SK-N-SH (cell line): Measurements from ENCODE around the gene NFASC. TPM values are rescaled to one million over a fixed set of nuclear protein-coding genes. Genes with fewer than 3 reads are reported as not detected.

ENCODE experiments used
- CTCF ChIA-PET: fragments of 300-600, 350-600 bp; formaldehyde crosslinking; extraction: SDS; loops from one replicate; lab custom pipeline; 2021; lab: Yijun Ruan, JAX
- POLR2A ChIA-PET: fragments of 350-600 bp; sonication (Branson Sonifier 250); formaldehyde crosslinking; extraction: SDS; loops from one replicate; lab custom pipeline; 2020; ENCODE audit warnings: antibody characterized with exemption, inconsistent platforms; lab: Yijun Ruan, JAX
- DNase-seq: peaks from one replicate; pipeline ENCODE4 v3.0.0; 2012
- H2AFZ ChIP-seq: fragments of 200-600 bp; sonication (generic); 2 replicates; pipeline ENCODE4 v1.8.1; 2016; ENCODE audit warnings: antibody characterized with exemption, mild to moderate bottlenecking, low read depth
- H3F3A ChIP-seq: fragments of 200-600 bp; sonication (generic); replicated peaks from 2 replicates; pipeline ENCODE3; 2016; ENCODE audit warnings: antibody characterized with exemption, mild to moderate bottlenecking; ENCODE audit not compliant: insufficient read depth
- H3K27ac ChIP-seq, 2 experiments: fragments of 200-500 bp in 1 of 2; fragments of 200-600 bp in 1 of 2; sonication (Bioruptor generic) in 1 of 2; sonication (generic), shearing (Covaris generic) in 1 of 2; 2 replicates each; pipeline versions ENCODE4 v1.5.1 to v1.6.1; 2014 to 2016; ENCODE audit warnings: low read depth in 2 of 2, inconsistent platforms in 1 of 2, low read length in 1 of 2, mild to moderate bottlenecking in 1 of 2, mixed read lengths in 1 of 2
- H3K27me3 ChIP-seq: fragments of 200-600 bp; sonication (generic), shearing (Covaris generic); 2 replicates; pipeline ENCODE4 v1.6.1; 2016; ENCODE audit warnings: mixed run types; ENCODE audit not compliant: insufficient read depth
- H3K36me3 ChIP-seq, 2 experiments: fragments of 200-500 bp in 1 of 2; fragments of 200-600 bp in 1 of 2; sonication (Bioruptor generic) in 1 of 2; sonication (generic) in 1 of 2; replicated peaks in 1 of 2; 2 replicates each; pipeline versions ENCODE3 to v1.5.1; 2014 to 2016; ENCODE audit warnings: low read length in 1 of 2, mild to moderate bottlenecking in 1 of 2; ENCODE audit not compliant: insufficient read depth in 2 of 2, control insufficient read depth in 1 of 2
- H3K4me1 ChIP-seq, 2 experiments: fragments of 200-500 bp in 1 of 2; fragments of 200-600 bp in 1 of 2; sonication (Bioruptor generic) in 1 of 2; sonication (generic), shearing (Covaris generic) in 1 of 2; 2 replicates each; pipeline versions ENCODE4 v1.5.1 to v1.6.1; 2014 to 2016; ENCODE audit warnings: low read depth in 1 of 2, low read length in 1 of 2, mixed run types in 1 of 2; ENCODE audit not compliant: insufficient read depth in 2 of 2, control insufficient read depth in 1 of 2
- H3K4me2 ChIP-seq: fragments of 200-600 bp; sonication (generic), shearing (Covaris generic); 2 replicates; pipeline ENCODE4 v1.6.1; 2017; ENCODE audit warnings: mixed run types
- H3K4me3 ChIP-seq, 2 experiments: fragments of 200-500 bp in 1 of 2; fragments of 200-600 bp in 1 of 2; sonication (Bioruptor generic) in 1 of 2; sonication (generic), shearing (Covaris generic) in 1 of 2; 2 replicates each; pipeline versions ENCODE4 v1.5.1 to v1.8.1; 2014 to 2016; ENCODE audit warnings: low read depth in 2 of 2, inconsistent platforms in 1 of 2, low read length in 1 of 2, mild to moderate bottlenecking in 1 of 2, mixed read lengths in 1 of 2, moderate library complexity in 1 of 2
- H3K79me2 ChIP-seq: fragments of 200-600 bp; sonication (generic); 2 replicates; pipeline ENCODE4 v1.8.1; 2017; ENCODE audit warnings: mild to moderate bottlenecking; ENCODE audit not compliant: insufficient read depth
- H3K9ac ChIP-seq: fragments of 200-600 bp; sonication (generic); 2 replicates; pipeline ENCODE4 v1.6.1; 2017; ENCODE audit warnings: mixed run types
- H3K9me2 ChIP-seq: fragments of 200-600 bp; sonication (generic); 2 replicates; pipeline ENCODE4 v1.6.1; 2017; ENCODE audit warnings: mixed run types
- H3K9me3 ChIP-seq: fragments of 200-600 bp; sonication (generic); 2 replicates; pipeline ENCODE4 v1.6.1; 2017; ENCODE audit warnings: mixed run types, mild to moderate bottlenecking, moderate library complexity
- H4K20me1 ChIP-seq: fragments of 200-600 bp; sonication (generic); 2 replicates; pipeline ENCODE4 v1.6.1; 2017; ENCODE audit warnings: mild to moderate bottlenecking, mixed run types; ENCODE audit not compliant: insufficient read depth
- CHD2 ChIP-seq: fragments of 150-350 bp; IDR thresholded peaks from 2 replicates; pipeline ENCODE4 v1.6.1; 2018; ENCODE audit warnings: low read length; ENCODE audit not compliant: partially characterized antibody
- ELF1 ChIP-seq: IDR thresholded peaks from 2 replicates; pipeline ENCODE4 v1.4.0; 2012
- EP300 ChIP-seq, 2 experiments: IDR thresholded peaks; 2 replicates each; pipeline versions ENCODE4 v1.4.0 to v1.6.1; 2012; ENCODE audit warnings: borderline replicate concordance in 1 of 2, low read depth in 1 of 2, low read length in 1 of 2
- EZH2phosphoT487 ChIP-seq: fragments of 200-600 bp; sonication (generic); IDR thresholded peaks from 2 replicates; pipeline ENCODE4 v1.6.1; 2017; ENCODE audit warnings: low read depth, mixed run types, mild to moderate bottlenecking, antibody characterized with exemption, moderate library complexity, borderline replicate concordance
- FOSL2 ChIP-seq: IDR thresholded peaks from 2 replicates; pipeline ENCODE4 v1.4.0; 2012; ENCODE audit warnings: low read depth, mild to moderate bottlenecking, moderate library complexity, borderline replicate concordance
- GATA2 ChIP-seq: sonication (generic); formaldehyde crosslinking; IDR thresholded peaks from 2 replicates; pipeline ENCODE4 v1.5.0; 2020; ENCODE audit warnings: mild to moderate bottlenecking, missing genetic modification reagents
- JUND ChIP-seq: IDR thresholded peaks from 2 replicates; pipeline ENCODE4 v1.4.0; 2012
- MEF2A ChIP-seq: IDR thresholded peaks from 2 replicates; pipeline ENCODE4 v1.4.0; 2012; ENCODE audit warnings: low read depth, borderline replicate concordance
- NFIC ChIP-seq: IDR thresholded peaks from 2 replicates; pipeline ENCODE4 v1.4.0; 2012; ENCODE audit warnings: borderline replicate concordance
- RFX5 ChIP-seq: IDR thresholded peaks from 2 replicates; pipeline ENCODE4 v1.6.1; 2012; ENCODE audit warnings: mild to moderate bottlenecking, improper control_type of control experiment, low read length
- RXRA ChIP-seq: IDR thresholded peaks from 2 replicates; pipeline ENCODE4 v1.4.0; 2012; ENCODE audit warnings: low read depth, mild to moderate bottlenecking, borderline replicate concordance
- SIN3A ChIP-seq: IDR thresholded peaks from 2 replicates; pipeline ENCODE4 v1.6.1; 2012; ENCODE audit warnings: low read depth, mild to moderate bottlenecking, low read length, moderate library complexity, borderline replicate concordance
- SMC3 ChIP-seq: IDR thresholded peaks from 2 replicates; pipeline ENCODE4 v1.6.1; 2012; ENCODE audit warnings: low read depth, low read length, improper control_type of control experiment
- TAF1 ChIP-seq: IDR thresholded peaks from 2 replicates; pipeline ENCODE4 v1.6.1; 2012; ENCODE audit warnings: low read depth, mild to moderate bottlenecking, low read length, moderate library complexity, borderline replicate concordance
- TCF12 ChIP-seq: IDR thresholded peaks from 2 replicates; pipeline ENCODE4 v1.4.0; 2012
- YY1 ChIP-seq: IDR thresholded peaks from 2 replicates; pipeline ENCODE4 v1.4.0; 2012; ENCODE audit warnings: low read depth, mild to moderate bottlenecking
- WGBS: methylation state at CpG from one replicate; pipeline ENCODE4 v1.1.6; 2017; ENCODE audit warnings: low lambda C conversion rate; 5-methylcytosine and 5-hydroxymethylcytosine counted together
- polyA plus RNA-seq, 3 experiments: library from polyadenylated mRNA; depleted of rRNA; stranded (reverse); fragments of >200 nt; gene quantifications; 2 replicates each; pipeline ENCODE4 v1.2.3, GENCODE V29; 2012
- TF ChIP-seq, protein P1 (sequence below): IDR thresholded peaks from 2 replicates; pipeline ENCODE4 v1.4.0; 2012; ENCODE audit warnings: low read depth, borderline replicate concordance
- TF ChIP-seq, protein P2 (sequence below): fragments of 200-600 bp; sonication (generic); IDR thresholded peaks from 2 replicates; pipeline ENCODE4 v1.6.1; 2017; ENCODE audit warnings: antibody characterized with exemption, mild to moderate bottlenecking, moderate library complexity
- TF ChIP-seq, protein P3 (sequence below): fragments of 150-350 bp; IDR thresholded peaks from 2 replicates; pipeline ENCODE4 v1.6.1; 2016; ENCODE audit warnings: mild to moderate bottlenecking, low read depth, low read length
- TF ChIP-seq, protein P4 (sequence below): IDR thresholded peaks from 2 replicates; pipeline ENCODE4 v1.4.0; 2012; ENCODE audit warnings: low read depth, borderline replicate concordance

Gene NFASC
- polyA plus RNA-seq, 1 of the 3 experiments (the other 2 are of a cell fraction) = 6.0 TPM

DNA sequence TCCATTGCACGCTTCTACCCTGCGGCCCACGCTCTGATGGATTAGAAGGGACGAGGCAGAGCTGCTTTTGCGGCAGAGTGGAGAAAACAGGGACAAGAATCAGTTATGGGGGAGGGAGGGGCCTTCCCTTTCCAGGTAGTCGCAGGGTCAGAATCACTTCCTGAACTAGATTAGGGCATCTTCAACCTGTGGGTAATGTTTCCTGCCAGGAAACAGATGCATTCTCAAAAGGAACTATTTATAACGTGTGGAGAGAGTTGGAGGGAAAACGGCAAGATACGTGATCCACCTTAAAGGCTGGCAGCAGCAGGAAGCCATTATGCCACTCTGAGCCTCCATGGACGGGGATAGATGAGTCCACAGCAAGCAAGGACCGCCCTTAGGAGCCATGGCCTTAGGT lies 112.5 kb downstream of the NFASC start (continued):
- TF ChIP-seq, protein P1, sequence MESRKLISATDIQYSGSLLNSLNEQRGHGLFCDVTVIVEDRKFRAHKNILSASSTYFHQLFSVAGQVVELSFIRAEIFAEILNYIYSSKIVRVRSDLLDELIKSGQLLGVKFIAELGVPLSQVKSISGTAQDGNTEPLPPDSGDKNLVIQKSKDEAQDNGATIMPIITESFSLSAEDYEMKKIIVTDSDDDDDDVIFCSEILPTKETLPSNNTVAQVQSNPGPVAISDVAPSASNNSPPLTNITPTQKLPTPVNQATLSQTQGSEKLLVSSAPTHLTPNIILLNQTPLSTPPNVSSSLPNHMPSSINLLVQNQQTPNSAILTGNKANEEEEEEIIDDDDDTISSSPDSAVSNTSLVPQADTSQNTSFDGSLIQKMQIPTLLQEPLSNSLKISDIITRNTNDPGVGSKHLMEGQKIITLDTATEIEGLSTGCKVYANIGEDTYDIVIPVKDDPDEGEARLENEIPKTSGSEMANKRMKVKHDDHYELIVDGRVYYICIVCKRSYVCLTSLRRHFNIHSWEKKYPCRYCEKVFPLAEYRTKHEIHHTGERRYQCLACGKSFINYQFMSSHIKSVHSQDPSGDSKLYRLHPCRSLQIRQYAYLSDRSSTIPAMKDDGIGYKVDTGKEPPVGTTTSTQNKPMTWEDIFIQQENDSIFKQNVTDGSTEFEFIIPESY = no peak

DNA sequence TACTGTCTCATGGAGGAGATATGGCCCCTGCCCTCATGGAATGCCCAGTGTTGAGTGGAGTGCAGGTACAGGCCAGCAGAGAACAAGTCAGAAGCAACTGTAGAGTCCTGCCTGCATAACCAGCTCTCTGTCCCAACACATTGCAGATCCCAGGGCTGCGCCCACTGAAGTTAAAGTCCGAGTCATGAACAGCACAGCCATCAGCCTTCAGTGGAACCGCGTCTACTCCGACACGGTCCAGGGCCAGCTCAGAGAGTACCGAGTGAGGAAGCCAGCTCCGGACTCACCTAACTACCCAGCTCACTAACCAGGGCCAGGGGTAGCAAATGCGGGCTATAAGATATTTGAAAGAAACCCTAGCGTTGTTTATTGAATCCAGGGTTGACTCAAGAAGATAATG lies 113.2 kb downstream of the NFASC start:
- ChIA-PET POLR2A (no interaction called here), CTCF (interaction anchor here (0.7 to 26.4 kb wide), 5 partner anchors 9 to 274 kb away, joined by 3 to 756 read pairs (median 21); no protein-coding TSS in a partner anchor)
- Histone ChIP-seq H3K9ac (no peak overlapping the region), H2AFZ (no peak overlapping the region), H3F3A (no peaks in the 10 kb centered on the region), H3K9me2 (no peaks in the 10 kb centered on the region), H3K36me3 (no peaks in the 10 kb centered on the region), H3K4me2 (no peak overlapping the region), H3K4me3 (no peak overlapping the region), H3K27me3 (no peaks in the 10 kb centered on the region), H3K27ac (no peak overlapping the region), H3K4me1 (no peaks in the 10 kb centered on the region), H4K20me1 (no peaks in the 10 kb centered on the region), H3K79me2 (no peaks in the 10 kb centered on the region), H3K9me3 (no peaks in the 10 kb centered on the region)
- no peak for DNase-seq
- WGBS = 81% methylated on average over 10 of the region's 10 CpGs
- no peak for TF ChIP-seq RXRA
- no peak for TF ChIP-seq YY1
- TF ChIP-seq EP300 (IDR thresholded peaks at IDR 0.05; ENCODE audit: borderline replicate concordance in 1 of 2, low read depth in 1 of 2, low read length in 1 of 2) = no peak
- no peak for TF ChIP-seq MEF2A
- no peak for TF ChIP-seq CHD2
- no peak for TF ChIP-seq FOSL2
- TF ChIP-seq, protein P2, sequence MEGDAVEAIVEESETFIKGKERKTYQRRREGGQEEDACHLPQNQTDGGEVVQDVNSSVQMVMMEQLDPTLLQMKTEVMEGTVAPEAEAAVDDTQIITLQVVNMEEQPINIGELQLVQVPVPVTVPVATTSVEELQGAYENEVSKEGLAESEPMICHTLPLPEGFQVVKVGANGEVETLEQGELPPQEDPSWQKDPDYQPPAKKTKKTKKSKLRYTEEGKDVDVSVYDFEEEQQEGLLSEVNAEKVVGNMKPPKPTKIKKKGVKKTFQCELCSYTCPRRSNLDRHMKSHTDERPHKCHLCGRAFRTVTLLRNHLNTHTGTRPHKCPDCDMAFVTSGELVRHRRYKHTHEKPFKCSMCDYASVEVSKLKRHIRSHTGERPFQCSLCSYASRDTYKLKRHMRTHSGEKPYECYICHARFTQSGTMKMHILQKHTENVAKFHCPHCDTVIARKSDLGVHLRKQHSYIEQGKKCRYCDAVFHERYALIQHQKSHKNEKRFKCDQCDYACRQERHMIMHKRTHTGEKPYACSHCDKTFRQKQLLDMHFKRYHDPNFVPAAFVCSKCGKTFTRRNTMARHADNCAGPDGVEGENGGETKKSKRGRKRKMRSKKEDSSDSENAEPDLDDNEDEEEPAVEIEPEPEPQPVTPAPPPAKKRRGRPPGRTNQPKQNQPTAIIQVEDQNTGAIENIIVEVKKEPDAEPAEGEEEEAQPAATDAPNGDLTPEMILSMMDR = no peak
- TF ChIP-seq RFX5 = no peak
- no peak for TF ChIP-seq GATA2
- TF ChIP-seq EZH2phosphoT487 = no peak
- TF ChIP-seq, protein P3, sequence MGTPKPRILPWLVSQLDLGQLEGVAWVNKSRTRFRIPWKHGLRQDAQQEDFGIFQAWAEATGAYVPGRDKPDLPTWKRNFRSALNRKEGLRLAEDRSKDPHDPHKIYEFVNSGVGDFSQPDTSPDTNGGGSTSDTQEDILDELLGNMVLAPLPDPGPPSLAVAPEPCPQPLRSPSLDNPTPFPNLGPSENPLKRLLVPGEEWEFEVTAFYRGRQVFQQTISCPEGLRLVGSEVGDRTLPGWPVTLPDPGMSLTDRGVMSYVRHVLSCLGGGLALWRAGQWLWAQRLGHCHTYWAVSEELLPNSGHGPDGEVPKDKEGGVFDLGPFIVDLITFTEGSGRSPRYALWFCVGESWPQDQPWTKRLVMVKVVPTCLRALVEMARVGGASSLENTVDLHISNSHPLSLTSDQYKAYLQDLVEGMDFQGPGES = no peak
- no peak for TF ChIP-seq ELF1
- TF ChIP-seq SMC3 = no peak
- TF ChIP-seq TAF1 = no peak
- TF ChIP-seq NFIC = no peak
- TF ChIP-seq SIN3A = no peak
- TF ChIP-seq, protein P4, sequence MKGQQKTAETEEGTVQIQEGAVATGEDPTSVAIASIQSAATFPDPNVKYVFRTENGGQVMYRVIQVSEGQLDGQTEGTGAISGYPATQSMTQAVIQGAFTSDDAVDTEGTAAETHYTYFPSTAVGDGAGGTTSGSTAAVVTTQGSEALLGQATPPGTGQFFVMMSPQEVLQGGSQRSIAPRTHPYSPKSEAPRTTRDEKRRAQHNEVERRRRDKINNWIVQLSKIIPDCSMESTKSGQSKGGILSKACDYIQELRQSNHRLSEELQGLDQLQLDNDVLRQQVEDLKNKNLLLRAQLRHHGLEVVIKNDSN = no peak
- TF ChIP-seq TCF12 = no peak
- no peak for TF ChIP-seq JUND
